MM.1S (cell line): ENCODE data around the gene PDE4B.

Source experiments
- DNase-seq: peaks from one replicate; pipeline ENCODE4 v3.0.0-alpha.2; 2015
- H2AFZ ChIP-seq: fragments of 300-600 bp; sonication (generic); 2 replicates; pipeline ENCODE4 v1.6.0; 2016; ENCODE audit warnings: antibody characterized with exemption, low read length
- H3F3A ChIP-seq: fragments of 300-600 bp; sonication (generic); 2 replicates; pipeline ENCODE4 v1.6.1; 2016; ENCODE audit warnings: mild to moderate bottlenecking, antibody characterized with exemption, low read length, moderate library complexity, mixed read lengths; ENCODE audit not compliant: insufficient read depth
- H3K27ac ChIP-seq: fragments of 300-600 bp; sonication (generic); 2 replicates; pipeline ENCODE4 v1.5.1; 2016; ENCODE audit warnings: mild to moderate bottlenecking, low read length
- H3K27me3 ChIP-seq: fragments of 300-600 bp; sonication (generic); replicated peaks from 2 replicates; pipeline ENCODE4 v1.6.0; 2016; ENCODE audit warnings: low read length; ENCODE audit not compliant: insufficient read depth
- H3K36me3 ChIP-seq: fragments of 300-600 bp; sonication (generic); replicated peaks from 2 replicates; pipeline ENCODE4 v1.6.1; 2016; ENCODE audit warnings: mild to moderate bottlenecking, low read length, mixed read lengths; ENCODE audit not compliant: insufficient read depth
- H3K4me1 ChIP-seq: fragments of 300-600 bp; sonication (generic); 2 replicates; pipeline ENCODE4 v1.6.1; 2016; ENCODE audit warnings: low read length, mixed read lengths
- H3K4me2 ChIP-seq: fragments of 300-600 bp; sonication (generic); 2 replicates; pipeline ENCODE4 v1.6.0; 2016; ENCODE audit warnings: low read depth, low read length
- H3K4me3 ChIP-seq: fragments of 300-600 bp; sonication (generic); 2 replicates; pipeline ENCODE4 v1.5.1; 2016; ENCODE audit warnings: low read length, mixed read lengths
- H3K79me2 ChIP-seq: fragments of 300-600 bp; sonication (generic); 2 replicates; pipeline ENCODE4 v1.6.1; 2016; ENCODE audit warnings: mixed run types, low read length, mixed read lengths
- H3K9ac ChIP-seq: fragments of 300-600 bp; sonication (generic); 2 replicates; pipeline ENCODE4 v1.6.1; 2016; ENCODE audit warnings: low read length, mixed read lengths
- H3K9me2 ChIP-seq: fragments of 300-600 bp; sonication (generic); replicated peaks from 2 replicates; pipeline ENCODE4 v1.6.1; 2016; ENCODE audit warnings: mild to moderate bottlenecking, low read length, mixed read lengths; ENCODE audit not compliant: insufficient read depth
- H3K9me3 ChIP-seq: fragments of 300-600 bp; sonication (generic); replicated peaks from 2 replicates; pipeline ENCODE4 v1.6.1; 2016; ENCODE audit warnings: mild to moderate bottlenecking, low read length, mixed read lengths; ENCODE audit not compliant: insufficient read depth
- H4K20me1 ChIP-seq: fragments of 300-600 bp; sonication (generic); 2 replicates; pipeline ENCODE4 v1.6.1; 2016; ENCODE audit warnings: mild to moderate bottlenecking, low read length, moderate library complexity, mixed read lengths; ENCODE audit not compliant: insufficient read depth
- EZH2 ChIP-seq: fragments of 300-600 bp; sonication (generic); optimal IDR thresholded peaks from 2 replicates; pipeline ENCODE3; 2017; ENCODE audit warnings: low read depth, mild to moderate bottlenecking, antibody characterized with exemption, low read length, mixed read lengths
- EZH2phosphoT487 ChIP-seq: fragments of 300-600 bp; sonication (generic); IDR thresholded peaks from 2 replicates; pipeline ENCODE4 v1.6.1; 2018; ENCODE audit warnings: antibody characterized with exemption, low read length
- TF ChIP-seq, protein P1 (sequence below): fragments of 300-600 bp; sonication (generic); IDR thresholded peaks from 2 replicates; pipeline ENCODE4 v1.5.1; 2016; ENCODE audit warnings: antibody characterized with exemption, low read length, mixed read lengths

PDE4B gene

GRCh38 chr1:65904681-65905083 is 112.0 kb downstream of the PDE4B start:
- H4K20me1 ChIP-seq: no peaks in the 10 kb centered on the region
- no peak overlapping the region for H2AFZ ChIP-seq
- H3K4me3 ChIP-seq: no peak overlapping the region
- no peaks in the 10 kb centered on the region for H3K4me1 ChIP-seq
- no peak for DNase-seq
- no peak overlapping the region for H3K4me2 ChIP-seq
- TF ChIP-seq EZH2phosphoT487 (no peak), EZH2 (no peak)
- TF ChIP-seq, protein P1, sequence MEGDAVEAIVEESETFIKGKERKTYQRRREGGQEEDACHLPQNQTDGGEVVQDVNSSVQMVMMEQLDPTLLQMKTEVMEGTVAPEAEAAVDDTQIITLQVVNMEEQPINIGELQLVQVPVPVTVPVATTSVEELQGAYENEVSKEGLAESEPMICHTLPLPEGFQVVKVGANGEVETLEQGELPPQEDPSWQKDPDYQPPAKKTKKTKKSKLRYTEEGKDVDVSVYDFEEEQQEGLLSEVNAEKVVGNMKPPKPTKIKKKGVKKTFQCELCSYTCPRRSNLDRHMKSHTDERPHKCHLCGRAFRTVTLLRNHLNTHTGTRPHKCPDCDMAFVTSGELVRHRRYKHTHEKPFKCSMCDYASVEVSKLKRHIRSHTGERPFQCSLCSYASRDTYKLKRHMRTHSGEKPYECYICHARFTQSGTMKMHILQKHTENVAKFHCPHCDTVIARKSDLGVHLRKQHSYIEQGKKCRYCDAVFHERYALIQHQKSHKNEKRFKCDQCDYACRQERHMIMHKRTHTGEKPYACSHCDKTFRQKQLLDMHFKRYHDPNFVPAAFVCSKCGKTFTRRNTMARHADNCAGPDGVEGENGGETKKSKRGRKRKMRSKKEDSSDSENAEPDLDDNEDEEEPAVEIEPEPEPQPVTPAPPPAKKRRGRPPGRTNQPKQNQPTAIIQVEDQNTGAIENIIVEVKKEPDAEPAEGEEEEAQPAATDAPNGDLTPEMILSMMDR: no peak
- no peaks in the 10 kb centered on the region for H3K79me2 ChIP-seq
- no peaks in the 10 kb centered on the region for H3K27me3 ChIP-seq
- no peaks in the 10 kb centered on the region for H3K36me3 ChIP-seq
- no peak overlapping the region for H3K9ac ChIP-seq
- no peak overlapping the region for H3K27ac ChIP-seq
- no peaks in the 10 kb centered on the region for H3F3A ChIP-seq
- H3K9me2 ChIP-seq: no peaks in the 10 kb centered on the region
- no peaks in the 10 kb centered on the region for H3K9me3 ChIP-seq

GRCh38 chr1:65910432-65910831 is 117.7 kb downstream of the PDE4B start:
- Histone ChIP-seq H3K4me3 (no peak overlapping the region), H3K9ac (no peak overlapping the region), H3K4me2 (no peak overlapping the region), H3F3A (no peaks in the 10 kb centered on the region), H3K27ac (no peak overlapping the region), H4K20me1 (no peaks in the 10 kb centered on the region), H3K4me1 (no peaks in the 10 kb centered on the region), H3K79me2 (no peaks in the 10 kb centered on the region), H3K27me3 (no peaks in the 10 kb centered on the region), H3K9me3 (no peaks in the 10 kb centered on the region), H2AFZ (no peak overlapping the region), H3K36me3 (no peaks in the 10 kb centered on the region), H3K9me2 (no peaks in the 10 kb centered on the region)
- DNase-seq: no peak
- TF ChIP-seq, protein P1: no peak
- TF ChIP-seq EZH2 (no peak), EZH2phosphoT487 (no peak)

- H3K4me1 ChIP-seq: no peaks in the 10 kb centered on the region
- no peaks in the 10 kb centered on the region for H3K36me3 ChIP-seq
- no peak for DNase-seq
- H3K27ac ChIP-seq: no peak overlapping the region
- H3K27me3 ChIP-seq: no peaks in the 10 kb centered on the region
- no peaks in the 10 kb centered on the region for H3F3A ChIP-seq
- H4K20me1 ChIP-seq: no peaks in the 10 kb centered on the region
- H3K9ac ChIP-seq: no peak overlapping the region
- no peaks in the 10 kb centered on the region for H3K9me2 ChIP-seq
- no peaks in the 10 kb centered on the region for H3K9me3 ChIP-seq
- H2AFZ ChIP-seq: no peak overlapping the region
- H3K4me2 ChIP-seq: no peak overlapping the region
- no peaks in the 10 kb centered on the region for H3K79me2 ChIP-seq
- TF ChIP-seq, protein P1: no peak
- TF ChIP-seq EZH2: no peak
- TF ChIP-seq EZH2phosphoT487: no peak
- no peak overlapping the region for H3K4me3 ChIP-seq
Observed at GRCh38 chr1:65911679-65912078, 119.0 kb downstream of the PDE4B start.
